HUES48 (cell line): Measurements from ENCODE around the gene ZSWIM5.
A peak's percentile ranks its signal among the peaks of the same experiment; 100 is the strongest.
"Not testable (repeated sequence)": the region's sequence is repeated elsewhere in the genome, so short reads cannot be mapped to it uniquely, and the experiment has no call there.

Experiments
- H3K27ac ChIP-seq: one replicate; pipeline ENCODE4 v1.7.0; 2013; ENCODE audit warnings: low read depth, low read length, inconsistent platforms
- H3K27me3 ChIP-seq: 2 replicates; pipeline ENCODE4 v1.6.1; 2013; ENCODE audit warnings: mild to moderate bottlenecking, low read length; ENCODE audit not compliant: control insufficient read depth, insufficient read depth
- H3K36me3 ChIP-seq: 2 replicates; pipeline ENCODE4 v1.6.1; 2013; ENCODE audit warnings: low read length; ENCODE audit not compliant: control insufficient read depth, insufficient read depth
- H3K4me1 ChIP-seq: 2 replicates; pipeline ENCODE4 v1.6.1; 2013; ENCODE audit warnings: mild to moderate bottlenecking, low read length; ENCODE audit not compliant: control insufficient read depth, insufficient read depth
- H3K4me3 ChIP-seq: 2 replicates; pipeline ENCODE4 v1.5.1; 2013; ENCODE audit warnings: mild to moderate bottlenecking, low read depth, low read length
- H3K9ac ChIP-seq: 2 replicates; pipeline ENCODE4 v1.6.1; 2013; ENCODE audit warnings: mild to moderate bottlenecking, low read depth, low read length, moderate library complexity
- H3K9me3 ChIP-seq: 2 replicates; pipeline ENCODE4 v1.6.1; 2013; ENCODE audit warnings: low read length; ENCODE audit not compliant: control insufficient read depth, insufficient read depth

The ZSWIM5 gene

DNA sequence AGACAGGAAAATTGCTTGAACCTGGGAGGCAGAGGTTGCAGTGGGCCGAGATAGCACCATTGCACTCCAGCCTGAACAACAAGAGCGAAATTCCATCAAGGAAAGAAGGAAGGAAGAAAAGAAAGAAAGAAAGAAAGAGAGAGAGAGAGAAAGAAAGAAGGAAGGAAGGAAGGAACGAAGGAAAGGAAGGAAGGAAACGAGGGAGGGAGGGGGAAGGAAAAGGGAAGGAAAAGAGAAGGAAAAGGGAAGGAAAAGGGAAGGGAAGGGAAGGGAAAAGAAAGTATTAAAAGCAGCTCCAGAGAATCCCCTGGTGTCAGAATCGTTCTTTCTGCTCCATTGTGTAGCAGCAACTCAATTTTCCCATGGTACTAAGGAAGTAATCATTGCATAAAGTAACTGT is 19.2 kb upstream of the ZSWIM5 start:
- H3K9me3 ChIP-seq, result no peaks in the 10 kb centered on the region; the same call in 1 of the 2 replicates
- no peak overlapping the region for H3K9ac ChIP-seq
- H3K27me3 ChIP-seq, result no peaks in the 10 kb centered on the region
- no peak overlapping the region for H3K27ac ChIP-seq
- no peak overlapping the region for H3K4me3 ChIP-seq
- H3K36me3 ChIP-seq, result no peaks in the 10 kb centered on the region
- H3K4me1 ChIP-seq, result no peaks in the 10 kb centered on the region

DNA sequence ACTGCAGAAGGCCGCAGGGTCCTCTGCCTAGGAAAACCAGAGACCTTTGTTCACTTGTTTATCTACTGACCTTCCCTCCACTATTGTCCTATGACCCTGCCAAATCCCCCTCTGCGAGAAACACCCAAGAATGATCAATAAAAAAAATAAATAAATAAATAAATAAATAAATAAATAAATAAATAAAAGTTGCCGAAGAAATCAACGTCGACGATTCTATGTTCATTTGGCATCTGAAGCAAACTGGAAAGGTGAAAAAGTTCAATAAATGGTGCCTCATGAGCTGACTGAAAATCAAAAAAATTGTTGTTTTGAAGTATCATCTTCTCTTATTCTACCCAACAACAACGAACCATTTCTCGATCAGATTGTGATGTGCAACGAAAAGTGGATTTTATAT is 17.3 kb upstream of the ZSWIM5 start:
- not testable (repeated sequence) for H3K9ac ChIP-seq, H3K4me3 ChIP-seq, H3K36me3 ChIP-seq, H3K27ac ChIP-seq, H3K9me3 ChIP-seq, H3K27me3 ChIP-seq, H3K4me1 ChIP-seq

DNA sequence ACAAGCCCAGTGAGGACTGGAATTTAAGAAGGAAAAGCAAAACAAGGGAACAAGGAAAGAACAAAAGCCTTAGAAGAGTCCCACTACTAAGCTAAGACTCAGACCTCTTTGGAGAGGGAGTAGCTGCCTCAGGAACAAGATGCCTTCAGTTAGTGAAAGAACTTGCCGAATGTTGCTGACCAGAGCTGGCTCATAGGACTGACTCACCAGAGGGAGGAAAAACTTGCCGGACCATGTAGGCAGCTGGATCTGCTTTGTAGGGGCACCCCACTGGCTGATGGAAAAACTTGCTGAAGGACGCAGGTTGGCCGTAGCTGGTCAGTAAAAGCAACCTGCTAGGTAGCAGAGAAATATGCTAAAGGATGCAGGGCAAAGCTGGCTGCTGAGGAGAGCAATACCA is 15.3 kb upstream of the ZSWIM5 start:
- no peak overlapping the region for H3K9ac ChIP-seq
- no peak overlapping the region for H3K4me3 ChIP-seq
- H3K27me3 ChIP-seq, result no peaks in the 10 kb centered on the region
- H3K27ac ChIP-seq, result no peak overlapping the region
- no peaks in the 10 kb centered on the region for H3K4me1 ChIP-seq
- H3K36me3 ChIP-seq, result no peaks in the 10 kb centered on the region
- H3K9me3 ChIP-seq, result no peaks in the 10 kb centered on the region; the same call in 1 of the 2 replicates

DNA sequence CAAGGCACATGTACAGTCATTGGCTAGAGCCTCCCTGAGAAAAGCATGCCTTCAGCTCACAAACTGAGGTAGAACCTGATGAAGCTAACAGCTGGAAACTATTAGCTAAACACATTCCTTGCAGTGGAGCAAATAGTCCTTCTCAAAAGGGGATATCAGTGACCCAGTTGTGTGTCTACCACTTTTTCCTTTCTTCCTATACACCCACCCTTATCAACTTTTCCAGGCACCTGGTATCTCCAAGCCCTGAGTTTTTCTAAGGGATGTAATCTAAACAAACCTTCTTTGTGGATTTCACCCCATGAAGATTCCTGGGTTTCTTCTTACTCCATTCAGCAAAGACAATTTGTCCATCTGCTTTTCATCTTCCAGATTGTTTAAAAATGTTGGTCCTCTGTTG is 10.5 kb upstream of the ZSWIM5 start:
- Histone ChIP-seq H3K9ac (no peak overlapping the region), H3K9me3 (no peaks in the 10 kb centered on the region), H3K4me3 (no peak overlapping the region), H3K36me3 (no peaks in the 10 kb centered on the region), H3K4me1 (no peaks in the 10 kb centered on the region), H3K27me3 (no peaks in the 10 kb centered on the region; the same call in 1 of the 2 replicates), H3K27ac (no peak overlapping the region)

DNA sequence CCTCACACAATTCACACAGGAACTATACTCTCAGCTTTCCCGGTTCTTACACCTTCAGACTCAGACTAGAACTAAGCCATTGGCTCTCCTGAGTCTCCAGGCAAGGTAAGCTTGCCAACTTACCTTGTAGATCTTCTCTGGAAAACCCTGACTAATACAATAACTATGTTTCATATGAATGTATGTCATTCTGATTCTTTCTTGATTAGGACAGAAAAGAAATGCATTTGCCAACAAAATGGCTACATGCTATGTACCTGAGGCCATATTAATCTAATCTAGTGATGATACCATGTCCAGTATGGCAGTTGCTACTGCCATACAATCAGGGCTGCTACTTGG is 9.8 kb upstream of the ZSWIM5 start:
- Histone ChIP-seq H3K9me3 (no peaks in the 10 kb centered on the region), H3K4me1 (no peaks in the 10 kb centered on the region), H3K27ac (no peak overlapping the region), H3K27me3 (no peaks in the 10 kb centered on the region; the same call in 1 of the 2 replicates), H3K9ac (no peak overlapping the region), H3K4me3 (no peak overlapping the region), H3K36me3 (no peaks in the 10 kb centered on the region)

DNA sequence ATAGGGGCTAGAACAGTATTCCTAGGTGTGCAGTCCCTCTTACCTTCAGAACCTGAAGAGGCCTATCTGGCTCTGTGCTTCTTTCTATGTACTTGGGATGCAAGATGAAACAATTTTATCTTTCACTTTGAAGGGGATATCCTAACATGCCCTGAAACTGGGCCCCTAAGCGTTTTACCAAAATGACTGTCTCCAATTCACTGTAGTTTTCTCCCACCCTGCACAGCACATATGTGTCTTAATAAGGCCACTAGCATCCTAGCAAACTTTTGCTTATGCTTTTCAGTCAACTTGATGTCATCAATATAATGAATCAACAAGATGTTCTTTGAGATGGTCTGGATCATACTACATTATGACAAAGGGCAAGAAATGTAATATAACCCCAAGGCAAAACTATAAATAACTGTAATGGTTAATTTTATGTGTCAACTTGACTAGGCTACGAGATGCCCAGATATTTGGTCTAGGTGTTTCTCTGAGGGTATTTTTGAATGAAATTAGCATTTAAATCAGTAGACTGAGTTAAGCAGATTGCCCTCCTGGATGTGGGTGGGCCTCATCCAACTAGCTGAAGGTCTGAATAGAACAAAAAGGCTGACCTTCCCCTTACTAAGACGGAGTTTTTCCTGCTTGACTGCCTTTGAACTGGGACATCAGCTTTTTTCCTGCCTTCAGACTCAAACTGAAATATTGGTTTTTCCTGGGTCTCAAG is 9.2 kb upstream of the ZSWIM5 start:
- no peak overlapping the region for H3K27ac ChIP-seq
- H3K27me3 ChIP-seq, result no peaks in the 10 kb centered on the region; the same call in 1 of the 2 replicates
- H3K9me3 ChIP-seq, result no peaks in the 10 kb centered on the region
- H3K4me3 ChIP-seq, result no peak overlapping the region
- H3K9ac ChIP-seq, result no peak overlapping the region
- no peaks in the 10 kb centered on the region for H3K36me3 ChIP-seq
- no peaks in the 10 kb centered on the region for H3K4me1 ChIP-seq

DNA sequence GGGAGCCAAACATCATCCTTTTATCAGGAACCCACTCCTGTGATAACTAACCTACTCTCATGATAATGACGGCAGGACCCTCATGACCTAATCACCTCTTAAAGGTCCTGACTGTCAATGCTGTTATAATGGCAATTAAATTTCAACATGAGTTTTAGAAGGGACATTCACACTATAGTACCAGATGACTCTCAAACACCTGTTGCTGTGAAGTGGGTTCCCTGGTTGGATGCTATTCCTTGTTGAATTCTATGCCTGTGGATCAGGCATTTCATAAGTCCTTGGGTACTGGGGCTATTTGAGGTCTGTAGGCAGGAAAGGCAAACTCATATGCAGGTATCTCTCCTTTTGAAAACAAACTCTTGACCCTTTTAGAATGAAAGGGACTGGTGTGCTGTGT is 7.5 kb upstream of the ZSWIM5 start:
- no peak overlapping the region for H3K4me3 ChIP-seq
- H3K27ac ChIP-seq, result no peak overlapping the region
- H3K9me3 ChIP-seq, result no peaks in the 10 kb centered on the region
- H3K36me3 ChIP-seq, result no peaks in the 10 kb centered on the region
- H3K4me1 ChIP-seq, result no peaks in the 10 kb centered on the region
- peaks cover 3% of the 10 kb centered on the region for H3K27me3 ChIP-seq
- no peak overlapping the region for H3K9ac ChIP-seq

DNA sequence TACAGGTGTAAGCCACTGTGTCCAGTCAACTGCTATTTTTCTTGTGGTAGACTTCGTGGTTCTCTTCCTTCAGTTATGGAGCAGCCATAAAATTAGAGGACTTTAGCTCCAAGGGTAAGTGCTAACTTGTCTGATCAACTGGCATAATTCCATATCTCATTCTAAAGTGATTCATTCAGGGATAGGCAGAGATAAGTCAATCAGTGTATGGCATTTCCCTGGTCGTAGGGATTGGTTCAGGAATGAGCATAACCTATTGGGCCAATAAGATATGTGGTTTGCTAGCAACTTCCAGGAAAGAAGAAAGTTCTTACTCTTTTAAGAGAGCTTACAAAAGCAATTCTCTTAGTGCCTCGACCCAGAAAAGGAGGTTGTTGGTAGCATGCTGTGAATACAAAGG is 4.7 kb upstream of the ZSWIM5 start:
- no peaks in the 10 kb centered on the region for H3K4me1 ChIP-seq
- peaks cover 23% of the 10 kb centered on the region for H3K27me3 ChIP-seq
- no peak overlapping the region for H3K27ac ChIP-seq
- H3K36me3 ChIP-seq, result no peaks in the 10 kb centered on the region
- H3K9me3 ChIP-seq, result no peaks in the 10 kb centered on the region
- H3K9ac ChIP-seq, result no peak overlapping the region
- no peak overlapping the region for H3K4me3 ChIP-seq

DNA sequence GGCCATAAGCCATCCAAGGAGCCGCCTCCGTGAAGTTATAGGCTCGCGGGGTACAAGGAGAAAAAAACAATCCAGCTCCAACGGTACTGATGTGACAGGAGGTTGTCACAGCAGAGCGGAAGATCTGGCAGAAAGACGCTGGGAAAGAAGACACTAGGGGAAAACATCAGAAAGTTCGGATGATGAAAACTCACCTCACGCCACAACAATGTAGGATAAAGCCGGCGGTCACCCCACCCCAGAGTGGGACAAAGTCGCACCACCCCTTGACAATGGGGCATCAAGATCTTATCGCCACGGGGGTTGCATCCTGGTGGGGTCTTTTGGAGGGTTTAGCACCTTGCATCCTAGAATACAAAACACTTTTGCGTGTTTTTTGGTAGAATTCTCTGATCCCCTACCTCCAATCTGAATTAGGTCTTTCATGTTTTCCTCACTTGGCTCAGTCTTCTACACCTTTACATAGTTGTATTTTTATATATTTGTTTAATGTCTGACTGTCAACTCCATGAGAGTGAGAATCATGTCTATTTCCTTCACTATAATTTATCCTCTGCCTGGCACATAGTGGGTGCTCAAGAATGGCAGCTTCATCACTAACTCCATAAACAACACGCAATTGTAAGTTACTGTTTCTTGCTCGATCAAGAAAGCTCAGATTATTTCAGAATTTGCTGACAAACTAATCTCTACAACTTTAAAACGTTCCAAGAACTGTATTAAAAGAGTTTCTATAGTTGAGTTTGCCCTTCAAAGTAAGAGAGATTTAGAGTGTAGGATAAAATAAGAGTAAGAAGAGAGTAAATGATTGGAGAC is 611 bp upstream of the ZSWIM5 start:
- peaks cover 44% of the 10 kb centered on the region for H3K27me3 ChIP-seq
- 0 out of 2 replicates have a peak overlapping the region, but pooled peaks have one; percentile 26 for H3K9ac ChIP-seq
- no peak overlapping the region for H3K27ac ChIP-seq

DNA sequence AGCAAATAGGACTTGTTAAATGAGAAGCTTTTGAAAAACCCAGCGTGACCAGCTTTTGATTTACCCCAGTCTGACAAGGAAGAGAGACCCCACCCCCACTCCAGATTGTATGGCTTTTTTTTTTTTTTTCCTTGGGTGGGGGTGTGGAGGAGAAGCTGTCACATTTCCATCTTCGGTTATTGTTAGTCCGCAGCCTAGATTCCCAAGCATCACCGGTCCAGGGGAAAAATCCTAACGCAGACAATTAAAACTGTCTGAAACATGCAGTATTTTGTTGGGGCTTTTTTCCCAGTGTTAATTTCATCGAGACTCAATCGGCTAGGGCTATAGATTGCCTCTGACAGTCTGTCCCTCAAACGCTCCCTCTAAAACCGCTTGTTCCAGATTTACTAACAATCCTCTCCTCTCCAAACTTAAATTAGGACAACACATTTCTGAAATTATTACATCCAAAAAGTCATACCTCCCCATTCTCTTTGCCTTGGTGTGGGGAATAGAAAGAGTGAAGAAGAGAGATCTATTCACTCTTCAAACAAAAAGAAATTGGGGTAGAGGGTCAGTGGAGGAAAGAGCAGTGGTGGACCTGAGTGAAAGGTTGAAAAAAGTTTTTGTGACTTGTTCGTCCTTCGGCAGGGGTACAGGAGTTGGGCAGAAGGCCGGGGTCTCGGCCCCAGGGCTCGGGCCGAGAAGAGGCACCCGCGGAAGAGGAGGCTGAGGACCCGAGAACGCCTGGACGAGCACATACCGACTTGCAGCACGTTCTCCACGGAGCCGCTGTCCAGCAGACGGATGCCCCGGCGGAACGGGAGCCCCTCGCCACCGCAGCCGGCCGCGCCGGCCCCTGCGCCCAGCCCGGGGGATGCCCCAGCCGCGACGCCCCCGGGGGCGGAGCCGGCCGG is 1.1 kb downstream of the ZSWIM5 start:
- Histone ChIP-seq H3K27me3 (peaks cover 44% of the 10 kb centered on the region), H3K4me1 (peaks cover 26% of the 10 kb centered on the region), H3K27ac (no peak overlapping the region), H3K9ac (no peak overlapping the region), H3K36me3 (no peaks in the 10 kb centered on the region), H3K4me3 (peak overlapping the region; percentile 93), H3K9me3 (no peaks in the 10 kb centered on the region)

More for the DNA sequence above, 611 bp upstream of the ZSWIM5 start:
- Histone ChIP-seq H3K4me1 (peaks cover 26% of the 10 kb centered on the region), H3K9me3 (no peaks in the 10 kb centered on the region), H3K4me3 (peak overlapping the region; percentile 93), H3K36me3 (no peaks in the 10 kb centered on the region)
